ENCODE results near the gene FBXL15.

Gene FBXL15

DNA sequence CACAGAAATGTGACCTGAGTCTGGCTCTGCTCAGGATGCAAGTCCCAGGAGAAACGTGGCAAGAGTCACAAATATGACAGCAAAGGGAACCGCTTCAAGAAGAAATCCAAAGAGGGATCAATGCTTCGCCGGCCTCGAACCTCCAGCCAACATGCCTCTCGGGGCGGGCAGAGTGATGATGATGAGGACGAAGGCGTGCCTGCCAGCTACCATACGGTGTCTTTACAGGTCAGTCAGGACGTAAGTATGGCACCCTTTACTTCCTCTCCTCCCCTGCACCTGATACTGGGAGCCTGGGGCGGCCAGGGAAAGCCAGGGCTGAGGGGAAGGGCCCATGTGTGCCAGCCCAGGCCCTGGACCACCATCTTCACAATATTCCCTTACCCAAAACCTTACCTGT, 43.7 kb upstream of the FBXL15 start:
- no peaks in the 10 kb centered on the region for H3K27me3 ChIP-seq (ENCODE audit: insufficient read depth, low read depth)
- no peaks in the 10 kb centered on the region for H3K4me1 ChIP-seq (ENCODE audit: low read depth, poor library complexity, severe bottlenecking)
- no peak overlapping the region for H2AFZ ChIP-seq (ENCODE audit: low read depth)
- H3K27ac ChIP-seq = no peak overlapping the region
- no peaks in the 10 kb centered on the region for H3K36me3 ChIP-seq (ENCODE audit: insufficient read depth)
- H3K9ac ChIP-seq = no peak overlapping the region
- H3K79me2 ChIP-seq (ENCODE audit: insufficient read depth, low read depth) = no peaks in the 10 kb centered on the region
- no peak overlapping the region for H3K4me2 ChIP-seq
- no peak overlapping the region for H3K4me3 ChIP-seq (IDR thresholded peaks at IDR 0.05; ENCODE audit: insufficient read depth, low read depth, low read length)
- TF ChIP-seq, protein P1, sequence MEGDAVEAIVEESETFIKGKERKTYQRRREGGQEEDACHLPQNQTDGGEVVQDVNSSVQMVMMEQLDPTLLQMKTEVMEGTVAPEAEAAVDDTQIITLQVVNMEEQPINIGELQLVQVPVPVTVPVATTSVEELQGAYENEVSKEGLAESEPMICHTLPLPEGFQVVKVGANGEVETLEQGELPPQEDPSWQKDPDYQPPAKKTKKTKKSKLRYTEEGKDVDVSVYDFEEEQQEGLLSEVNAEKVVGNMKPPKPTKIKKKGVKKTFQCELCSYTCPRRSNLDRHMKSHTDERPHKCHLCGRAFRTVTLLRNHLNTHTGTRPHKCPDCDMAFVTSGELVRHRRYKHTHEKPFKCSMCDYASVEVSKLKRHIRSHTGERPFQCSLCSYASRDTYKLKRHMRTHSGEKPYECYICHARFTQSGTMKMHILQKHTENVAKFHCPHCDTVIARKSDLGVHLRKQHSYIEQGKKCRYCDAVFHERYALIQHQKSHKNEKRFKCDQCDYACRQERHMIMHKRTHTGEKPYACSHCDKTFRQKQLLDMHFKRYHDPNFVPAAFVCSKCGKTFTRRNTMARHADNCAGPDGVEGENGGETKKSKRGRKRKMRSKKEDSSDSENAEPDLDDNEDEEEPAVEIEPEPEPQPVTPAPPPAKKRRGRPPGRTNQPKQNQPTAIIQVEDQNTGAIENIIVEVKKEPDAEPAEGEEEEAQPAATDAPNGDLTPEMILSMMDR (conservative IDR thresholded peaks at IDR 0.05; ENCODE audit: low read depth, low read length) = no peak
- no peaks in the 10 kb centered on the region for H4K20me1 ChIP-seq (ENCODE audit: insufficient read depth)

- H4K20me1 ChIP-seq (ENCODE audit: insufficient read depth) = no peaks in the 10 kb centered on the region
- TF ChIP-seq, protein P1 (conservative IDR thresholded peaks at IDR 0.05; ENCODE audit: low read depth, low read length) = no peak
- H3K9ac ChIP-seq = no peak overlapping the region
- no peaks in the 10 kb centered on the region for H3K36me3 ChIP-seq (ENCODE audit: insufficient read depth)
- H3K27me3 ChIP-seq (ENCODE audit: insufficient read depth, low read depth) = no peaks in the 10 kb centered on the region
- H3K4me1 ChIP-seq (ENCODE audit: low read depth, poor library complexity, severe bottlenecking) = peaks cover 3% of the 10 kb centered on the region
- no peak overlapping the region for H3K27ac ChIP-seq
- no peaks in the 10 kb centered on the region for H3K79me2 ChIP-seq (ENCODE audit: insufficient read depth, low read depth)
- no peak overlapping the region for H3K4me3 ChIP-seq (IDR thresholded peaks at IDR 0.05; ENCODE audit: insufficient read depth, low read depth, low read length)
- no peak overlapping the region for H3K4me2 ChIP-seq
- H2AFZ ChIP-seq (ENCODE audit: low read depth) = no peak overlapping the region
Observed at GRCh38 chr10:102379383-102379782, 41.3 kb upstream of the FBXL15 start.

GRCh38 chr10:102381983-102382382, 38.7 kb upstream of the FBXL15 start:
- no peak overlapping the region for H3K9ac ChIP-seq
- H4K20me1 ChIP-seq (ENCODE audit: insufficient read depth) = no peaks in the 10 kb centered on the region
- no peak overlapping the region for H3K4me3 ChIP-seq (IDR thresholded peaks at IDR 0.05; ENCODE audit: insufficient read depth, low read depth, low read length)
- H3K4me2 ChIP-seq = no peak overlapping the region
- no peaks in the 10 kb centered on the region for H3K79me2 ChIP-seq (ENCODE audit: insufficient read depth, low read depth)
- TF ChIP-seq, protein P1 (conservative IDR thresholded peaks at IDR 0.05; ENCODE audit: low read depth, low read length) = no peak
- peaks cover 9% of the 10 kb centered on the region for H3K4me1 ChIP-seq (ENCODE audit: low read depth, poor library complexity, severe bottlenecking)
- H2AFZ ChIP-seq (ENCODE audit: low read depth) = no peak overlapping the region
- no peaks in the 10 kb centered on the region for H3K27me3 ChIP-seq (ENCODE audit: insufficient read depth, low read depth)
- no peaks in the 10 kb centered on the region for H3K36me3 ChIP-seq (ENCODE audit: insufficient read depth)
- H3K27ac ChIP-seq = no peak overlapping the region

- Histone ChIP-seq H4K20me1 (ENCODE audit: insufficient read depth) (no peaks in the 10 kb centered on the region), H3K9ac (no peak overlapping the region), H3K27me3 (ENCODE audit: insufficient read depth, low read depth) (no peaks in the 10 kb centered on the region), H3K79me2 (ENCODE audit: insufficient read depth, low read depth) (no peaks in the 10 kb centered on the region), H3K27ac (no peak overlapping the region), H2AFZ (ENCODE audit: low read depth) (no peak overlapping the region), H3K36me3 (ENCODE audit: insufficient read depth) (no peaks in the 10 kb centered on the region), H3K4me3 (IDR thresholded peaks at IDR 0.05; ENCODE audit: insufficient read depth, low read depth, low read length) (no peak overlapping the region), H3K4me1 (ENCODE audit: low read depth, poor library complexity, severe bottlenecking) (peaks cover 9% of the 10 kb centered on the region), H3K4me2 (no peak overlapping the region)
- TF ChIP-seq, protein P1 (conservative IDR thresholded peaks at IDR 0.05; ENCODE audit: low read depth, low read length) = no peak
Observed at GRCh38 chr10:102382871-102383270, 37.8 kb upstream of the FBXL15 start.

Data from KMS-11 (cell line).